SK-N-SH (cell line): ENCODE measurements around the gene NPW. TPM values are rescaled to one million over a fixed set of nuclear protein-coding genes. Genes with fewer than 3 reads are reported as not detected.

Source experiments
- CTCF ChIA-PET: fragments of 300-600, 350-600 bp; formaldehyde crosslinking; extraction: SDS; loops from one replicate; lab custom pipeline; 2021; lab: Yijun Ruan, JAX
- POLR2A ChIA-PET: fragments of 350-600 bp; sonication (Branson Sonifier 250); formaldehyde crosslinking; extraction: SDS; loops from one replicate; lab custom pipeline; 2020; ENCODE audit warnings: antibody characterized with exemption, inconsistent platforms; lab: Yijun Ruan, JAX
- DNase-seq: peaks from one replicate; pipeline ENCODE4 v3.0.0; 2012
- H2AFZ ChIP-seq: fragments of 200-600 bp; sonication (generic); 2 replicates; pipeline ENCODE4 v1.8.1; 2016; ENCODE audit warnings: antibody characterized with exemption, mild to moderate bottlenecking, low read depth
- H3F3A ChIP-seq: fragments of 200-600 bp; sonication (generic); replicated peaks from 2 replicates; pipeline ENCODE3; 2016; ENCODE audit warnings: antibody characterized with exemption, mild to moderate bottlenecking; ENCODE audit not compliant: insufficient read depth
- H3K27ac ChIP-seq, 2 experiments: fragments of 200-500 bp in 1 of 2; fragments of 200-600 bp in 1 of 2; sonication (Bioruptor generic) in 1 of 2; sonication (generic), shearing (Covaris generic) in 1 of 2; 2 replicates each; pipeline versions ENCODE4 v1.5.1 to v1.6.1; 2014 to 2016; ENCODE audit warnings: low read depth in 2 of 2, inconsistent platforms in 1 of 2, low read length in 1 of 2, mild to moderate bottlenecking in 1 of 2, mixed read lengths in 1 of 2
- H3K27me3 ChIP-seq: fragments of 200-600 bp; sonication (generic), shearing (Covaris generic); 2 replicates; pipeline ENCODE4 v1.6.1; 2016; ENCODE audit warnings: mixed run types; ENCODE audit not compliant: insufficient read depth
- H3K36me3 ChIP-seq, 2 experiments: fragments of 200-500 bp in 1 of 2; fragments of 200-600 bp in 1 of 2; sonication (Bioruptor generic) in 1 of 2; sonication (generic) in 1 of 2; replicated peaks in 1 of 2; 2 replicates each; pipeline versions ENCODE3 to v1.5.1; 2014 to 2016; ENCODE audit warnings: low read length in 1 of 2, mild to moderate bottlenecking in 1 of 2; ENCODE audit not compliant: insufficient read depth in 2 of 2, control insufficient read depth in 1 of 2
- H3K4me1 ChIP-seq, 2 experiments: fragments of 200-500 bp in 1 of 2; fragments of 200-600 bp in 1 of 2; sonication (Bioruptor generic) in 1 of 2; sonication (generic), shearing (Covaris generic) in 1 of 2; 2 replicates each; pipeline versions ENCODE4 v1.5.1 to v1.6.1; 2014 to 2016; ENCODE audit warnings: low read depth in 1 of 2, low read length in 1 of 2, mixed run types in 1 of 2; ENCODE audit not compliant: insufficient read depth in 2 of 2, control insufficient read depth in 1 of 2
- H3K4me2 ChIP-seq: fragments of 200-600 bp; sonication (generic), shearing (Covaris generic); 2 replicates; pipeline ENCODE4 v1.6.1; 2017; ENCODE audit warnings: mixed run types
- H3K4me3 ChIP-seq, 2 experiments: fragments of 200-500 bp in 1 of 2; fragments of 200-600 bp in 1 of 2; sonication (Bioruptor generic) in 1 of 2; sonication (generic), shearing (Covaris generic) in 1 of 2; 2 replicates each; pipeline versions ENCODE4 v1.5.1 to v1.8.1; 2014 to 2016; ENCODE audit warnings: low read depth in 2 of 2, inconsistent platforms in 1 of 2, low read length in 1 of 2, mild to moderate bottlenecking in 1 of 2, mixed read lengths in 1 of 2, moderate library complexity in 1 of 2
- H3K79me2 ChIP-seq: fragments of 200-600 bp; sonication (generic); 2 replicates; pipeline ENCODE4 v1.8.1; 2017; ENCODE audit warnings: mild to moderate bottlenecking; ENCODE audit not compliant: insufficient read depth
- H3K9ac ChIP-seq: fragments of 200-600 bp; sonication (generic); 2 replicates; pipeline ENCODE4 v1.6.1; 2017; ENCODE audit warnings: mixed run types
- H3K9me2 ChIP-seq: fragments of 200-600 bp; sonication (generic); 2 replicates; pipeline ENCODE4 v1.6.1; 2017; ENCODE audit warnings: mixed run types
- H3K9me3 ChIP-seq: fragments of 200-600 bp; sonication (generic); 2 replicates; pipeline ENCODE4 v1.6.1; 2017; ENCODE audit warnings: mixed run types, mild to moderate bottlenecking, moderate library complexity
- H4K20me1 ChIP-seq: fragments of 200-600 bp; sonication (generic); 2 replicates; pipeline ENCODE4 v1.6.1; 2017; ENCODE audit warnings: mild to moderate bottlenecking, mixed run types; ENCODE audit not compliant: insufficient read depth
- CHD2 ChIP-seq: fragments of 150-350 bp; IDR thresholded peaks from 2 replicates; pipeline ENCODE4 v1.6.1; 2018; ENCODE audit warnings: low read length; ENCODE audit not compliant: partially characterized antibody
- ELF1 ChIP-seq: IDR thresholded peaks from 2 replicates; pipeline ENCODE4 v1.4.0; 2012
- GATA2 ChIP-seq: sonication (generic); formaldehyde crosslinking; IDR thresholded peaks from 2 replicates; pipeline ENCODE4 v1.5.0; 2020; ENCODE audit warnings: mild to moderate bottlenecking, missing genetic modification reagents
- NFIC ChIP-seq: IDR thresholded peaks from 2 replicates; pipeline ENCODE4 v1.4.0; 2012; ENCODE audit warnings: borderline replicate concordance
- NRF1 ChIP-seq: IDR thresholded peaks from 2 replicates; pipeline ENCODE4 v1.6.1; 2012; ENCODE audit warnings: low read depth, mild to moderate bottlenecking, low read length
- POLR2AphosphoS5 ChIP-seq: IDR thresholded peaks from 2 replicates; pipeline ENCODE4 v1.6.1; 2012; ENCODE audit warnings: low read depth, low read length
- RAD21 ChIP-seq: IDR thresholded peaks from 2 replicates; pipeline ENCODE4 v1.6.1; 2012; ENCODE audit warnings: mild to moderate bottlenecking, low read length
- RCOR1 ChIP-seq: fragments of 150-350 bp; IDR thresholded peaks from 2 replicates; pipeline ENCODE4 v1.6.1; 2017; ENCODE audit warnings: antibody characterized with exemption, low read length
- SMC3 ChIP-seq: IDR thresholded peaks from 2 replicates; pipeline ENCODE4 v1.6.1; 2012; ENCODE audit warnings: low read depth, low read length, improper control_type of control experiment
- TAF1 ChIP-seq: IDR thresholded peaks from 2 replicates; pipeline ENCODE4 v1.6.1; 2012; ENCODE audit warnings: low read depth, mild to moderate bottlenecking, low read length, moderate library complexity, borderline replicate concordance
- TEAD4 ChIP-seq: IDR thresholded peaks from 2 replicates; pipeline ENCODE4 v1.4.0; 2012; ENCODE audit warnings: mild to moderate bottlenecking, borderline replicate concordance; ENCODE audit not compliant: insufficient read depth
- WGBS: methylation state at CpG from one replicate; pipeline ENCODE4 v1.1.6; 2017; ENCODE audit warnings: low lambda C conversion rate; 5-methylcytosine and 5-hydroxymethylcytosine counted together
- polyA plus RNA-seq, 3 experiments: library from polyadenylated mRNA; depleted of rRNA; stranded (reverse); fragments of >200 nt; gene quantifications; 2 replicates each; pipeline ENCODE4 v1.2.3, GENCODE V29; 2012
- TF ChIP-seq, protein P1 (sequence below): IDR thresholded peaks from 2 replicates; pipeline ENCODE4 v1.6.1; 2012; ENCODE audit warnings: mild to moderate bottlenecking, low read depth, low read length, moderate library complexity
- TF ChIP-seq, protein P2 (sequence below): fragments of 200-600 bp; sonication (generic); IDR thresholded peaks from 2 replicates; pipeline ENCODE4 v1.6.1; 2017; ENCODE audit warnings: antibody characterized with exemption, mild to moderate bottlenecking, moderate library complexity
- TF ChIP-seq, protein P3 (sequence below): fragments of 150-350 bp; IDR thresholded peaks from 2 replicates; pipeline ENCODE4 v1.6.1; 2016; ENCODE audit warnings: mild to moderate bottlenecking, low read depth, low read length
- TF ChIP-seq, protein P4 (sequence below): IDR thresholded peaks from 2 replicates; pipeline ENCODE4; 2012

NPW gene
- polyA plus RNA-seq, 1 of the 3 experiments (the other 2 are of a cell fraction) = 1.1 TPM

DNA sequence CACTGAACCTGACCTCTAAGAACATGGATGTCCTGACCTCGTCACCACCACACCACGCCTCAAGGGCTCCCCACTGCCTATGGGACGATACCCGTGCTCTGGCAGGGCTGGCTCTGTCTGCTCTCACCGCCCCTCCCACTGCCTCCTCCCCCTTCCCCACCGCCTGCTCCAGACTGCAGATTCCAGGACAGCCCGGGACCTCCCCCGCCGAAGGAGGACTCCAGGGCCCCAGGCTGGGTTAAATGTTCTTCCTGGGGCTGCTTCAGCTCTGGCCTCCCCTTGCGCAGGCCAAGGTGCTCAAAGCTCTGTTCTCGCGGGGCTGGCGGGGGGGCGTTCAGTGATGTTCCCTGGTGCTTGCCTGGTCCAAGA, 3.1 kb downstream of the NPW start:
- no peaks in the 10 kb centered on the region for H3K9me3 ChIP-seq
- no peaks in the 10 kb centered on the region for H3K9me2 ChIP-seq
- peak; percentile 88 for DNase-seq
- peak overlapping the region; percentile 93 for H2AFZ ChIP-seq
- ChIA-PET CTCF (interaction anchor here (0.6 to 6.5 kb wide), 29 partner anchors 9 to 214 kb away, joined by 3 to 68 read pairs (median 6); partner anchors contain the start of genes DNASE1L2, NTHL1, PKD1 and RAB26), POLR2A (interaction anchor here (0.7 to 1.5 kb wide), 4 partner anchors 19 to 133 kb away, joined by 3 to 6 read pairs (median 4); partner anchors contain the start of genes NTHL1, RPS2, TRAF7 and TSC2)
- peaks cover 9% of the 10 kb centered on the region for H3F3A ChIP-seq
- 5% methylated on average over 14 of the region's 14 CpGs for WGBS
- peaks cover 4% of the 10 kb centered on the region; the same call in 1 of the 2 replicates for H3K27me3 ChIP-seq
- peak overlapping the region; percentile 59; the same call in 1 of the 2 replicates for H3K9ac ChIP-seq
- H3K27ac ChIP-seq = peak overlapping the region; percentile 65 to 86
- H3K4me2 ChIP-seq = peak overlapping the region; percentile 97
- peaks cover 8% of the 10 kb centered on the region; the same call in 1 of the 2 replicates for H3K79me2 ChIP-seq
- peaks cover under 1 to 22% of the 10 kb centered on the region in 2 experiments; a peak in 2 of 4 replicates for H3K4me1 ChIP-seq
- TF ChIP-seq RAD21 = no peak
- peak; percentile 18 for TF ChIP-seq CHD2
- no peak for TF ChIP-seq ELF1
- TF ChIP-seq GATA2 (CRISPR knock-in tag) = no peak
- no peak for TF ChIP-seq NFIC
- TF ChIP-seq, protein P1, sequence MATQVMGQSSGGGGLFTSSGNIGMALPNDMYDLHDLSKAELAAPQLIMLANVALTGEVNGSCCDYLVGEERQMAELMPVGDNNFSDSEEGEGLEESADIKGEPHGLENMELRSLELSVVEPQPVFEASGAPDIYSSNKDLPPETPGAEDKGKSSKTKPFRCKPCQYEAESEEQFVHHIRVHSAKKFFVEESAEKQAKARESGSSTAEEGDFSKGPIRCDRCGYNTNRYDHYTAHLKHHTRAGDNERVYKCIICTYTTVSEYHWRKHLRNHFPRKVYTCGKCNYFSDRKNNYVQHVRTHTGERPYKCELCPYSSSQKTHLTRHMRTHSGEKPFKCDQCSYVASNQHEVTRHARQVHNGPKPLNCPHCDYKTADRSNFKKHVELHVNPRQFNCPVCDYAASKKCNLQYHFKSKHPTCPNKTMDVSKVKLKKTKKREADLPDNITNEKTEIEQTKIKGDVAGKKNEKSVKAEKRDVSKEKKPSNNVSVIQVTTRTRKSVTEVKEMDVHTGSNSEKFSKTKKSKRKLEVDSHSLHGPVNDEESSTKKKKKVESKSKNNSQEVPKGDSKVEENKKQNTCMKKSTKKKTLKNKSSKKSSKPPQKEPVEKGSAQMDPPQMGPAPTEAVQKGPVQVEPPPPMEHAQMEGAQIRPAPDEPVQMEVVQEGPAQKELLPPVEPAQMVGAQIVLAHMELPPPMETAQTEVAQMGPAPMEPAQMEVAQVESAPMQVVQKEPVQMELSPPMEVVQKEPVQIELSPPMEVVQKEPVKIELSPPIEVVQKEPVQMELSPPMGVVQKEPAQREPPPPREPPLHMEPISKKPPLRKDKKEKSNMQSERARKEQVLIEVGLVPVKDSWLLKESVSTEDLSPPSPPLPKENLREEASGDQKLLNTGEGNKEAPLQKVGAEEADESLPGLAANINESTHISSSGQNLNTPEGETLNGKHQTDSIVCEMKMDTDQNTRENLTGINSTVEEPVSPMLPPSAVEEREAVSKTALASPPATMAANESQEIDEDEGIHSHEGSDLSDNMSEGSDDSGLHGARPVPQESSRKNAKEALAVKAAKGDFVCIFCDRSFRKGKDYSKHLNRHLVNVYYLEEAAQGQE = no peak
- TF ChIP-seq RCOR1 = no peak; the same call in none of the 2 replicates
- TF ChIP-seq TAF1 = 0 out of 2 replicates have a peak, but pooled peaks have one; percentile 5
- TF ChIP-seq NRF1 = peak; percentile 27; the same call in 1 of the 2 replicates
- no peaks in the 10 kb centered on the region for H3K36me3 ChIP-seq
- peak overlapping the region; percentile 40 to 65 for H3K4me3 ChIP-seq
- H4K20me1 ChIP-seq = peaks cover 1% of the 10 kb centered on the region; the same call in 1 of the 2 replicates

DNA sequence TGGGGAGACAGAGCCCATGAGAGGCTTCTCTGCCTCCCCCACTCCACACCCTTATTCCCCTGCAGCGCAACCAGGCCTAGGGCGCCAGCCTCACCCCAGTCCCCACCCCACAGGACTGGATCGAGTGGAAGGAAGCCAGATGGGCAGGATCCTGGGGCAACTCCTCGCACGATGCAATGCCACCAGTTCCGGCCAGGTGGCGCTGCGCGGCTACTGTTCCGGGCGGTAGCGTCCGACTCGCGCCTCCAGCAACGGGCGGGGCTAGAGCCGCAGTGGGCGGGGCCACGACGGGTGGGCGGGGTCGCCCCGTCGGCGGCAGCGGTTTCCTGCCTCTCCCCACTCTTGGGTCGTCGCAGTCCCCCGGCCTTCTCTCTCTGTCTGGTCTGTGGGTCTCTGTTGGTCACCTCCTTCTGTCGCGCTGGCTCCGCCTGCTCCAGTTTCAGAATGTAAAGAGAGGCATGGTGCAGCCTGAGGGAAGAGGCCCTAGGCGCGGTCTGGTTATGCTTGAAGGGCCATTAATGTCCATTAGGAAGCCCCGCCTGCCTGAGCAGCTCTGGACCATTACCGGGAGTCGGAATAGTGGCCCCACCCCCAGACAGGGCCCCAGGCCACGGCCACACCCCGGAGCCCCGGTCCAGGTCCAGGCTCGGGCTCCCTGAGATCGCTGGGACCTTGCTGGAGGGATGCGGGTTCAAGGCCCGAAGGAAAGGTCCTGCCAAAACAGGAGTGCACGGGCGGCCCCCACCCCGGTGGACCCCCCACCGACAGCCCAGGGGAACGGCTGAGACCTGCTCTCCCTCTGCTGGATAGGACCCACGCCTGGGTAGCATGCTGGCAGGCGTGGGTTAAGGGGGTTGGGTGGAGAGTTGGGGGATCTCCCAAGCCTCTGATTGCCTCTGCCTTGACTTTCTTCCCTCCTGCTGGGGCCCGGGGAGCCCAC, 3.8 kb downstream of the NPW start:
- peaks cover 4% of the 10 kb centered on the region; the same call in 1 of the 2 replicates for H3K27me3 ChIP-seq
- H3K9me2 ChIP-seq = no peaks in the 10 kb centered on the region
- H4K20me1 ChIP-seq = peaks cover 8% of the 10 kb centered on the region; the same call in 1 of the 2 replicates
- POLR2A ChIA-PET = interaction anchor here (0.7 to 1.5 kb wide), 4 partner anchors 19 to 132 kb away, joined by 3 to 6 read pairs (median 4); partner anchors contain the start of genes NTHL1, RPS2, TRAF7 and TSC2
- peaks cover 14% of the 10 kb centered on the region; the same call in 1 of the 2 replicates for H3K79me2 ChIP-seq
- H3F3A ChIP-seq = peaks cover 9% of the 10 kb centered on the region
- peak overlapping the region; percentile 65 to 86 for H3K27ac ChIP-seq
- H3K4me1 ChIP-seq = peaks cover 7 to 29% of the 10 kb centered on the region in 2 experiments; a peak in 2 of 4 replicates
- DNase-seq = peak; percentile 97
- H3K36me3 ChIP-seq = no peaks in the 10 kb centered on the region
- no peaks in the 10 kb centered on the region for H3K9me3 ChIP-seq
- peak overlapping the region; percentile 59; the same call in 1 of the 2 replicates for H3K9ac ChIP-seq
- WGBS = 32% methylated on average over 26 of the region's 53 CpGs
- H3K4me2 ChIP-seq = peak overlapping the region; percentile 97
- CTCF ChIA-PET = interaction anchor here (0.6 to 6.5 kb wide), 36 partner anchors 9 to 460 kb away, joined by 3 to 68 read pairs (median 5); partner anchors contain the start of genes NTHL1, PKD1, RAB26 and SYNGR3
- H2AFZ ChIP-seq = peak overlapping the region; percentile 93
- peak overlapping the region; percentile 40 to 65 for H3K4me3 ChIP-seq
- TF ChIP-seq POLR2AphosphoS5 (peak; percentile 45; the same call in 1 of the 2 replicates), SMC3 (peak; percentile 94), TEAD4 (no peak), RCOR1 (peak; percentile 24; the same call in 1 of the 2 replicates)
- TF ChIP-seq, protein P2, sequence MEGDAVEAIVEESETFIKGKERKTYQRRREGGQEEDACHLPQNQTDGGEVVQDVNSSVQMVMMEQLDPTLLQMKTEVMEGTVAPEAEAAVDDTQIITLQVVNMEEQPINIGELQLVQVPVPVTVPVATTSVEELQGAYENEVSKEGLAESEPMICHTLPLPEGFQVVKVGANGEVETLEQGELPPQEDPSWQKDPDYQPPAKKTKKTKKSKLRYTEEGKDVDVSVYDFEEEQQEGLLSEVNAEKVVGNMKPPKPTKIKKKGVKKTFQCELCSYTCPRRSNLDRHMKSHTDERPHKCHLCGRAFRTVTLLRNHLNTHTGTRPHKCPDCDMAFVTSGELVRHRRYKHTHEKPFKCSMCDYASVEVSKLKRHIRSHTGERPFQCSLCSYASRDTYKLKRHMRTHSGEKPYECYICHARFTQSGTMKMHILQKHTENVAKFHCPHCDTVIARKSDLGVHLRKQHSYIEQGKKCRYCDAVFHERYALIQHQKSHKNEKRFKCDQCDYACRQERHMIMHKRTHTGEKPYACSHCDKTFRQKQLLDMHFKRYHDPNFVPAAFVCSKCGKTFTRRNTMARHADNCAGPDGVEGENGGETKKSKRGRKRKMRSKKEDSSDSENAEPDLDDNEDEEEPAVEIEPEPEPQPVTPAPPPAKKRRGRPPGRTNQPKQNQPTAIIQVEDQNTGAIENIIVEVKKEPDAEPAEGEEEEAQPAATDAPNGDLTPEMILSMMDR = peak; percentile 89
- TF ChIP-seq, protein P3, sequence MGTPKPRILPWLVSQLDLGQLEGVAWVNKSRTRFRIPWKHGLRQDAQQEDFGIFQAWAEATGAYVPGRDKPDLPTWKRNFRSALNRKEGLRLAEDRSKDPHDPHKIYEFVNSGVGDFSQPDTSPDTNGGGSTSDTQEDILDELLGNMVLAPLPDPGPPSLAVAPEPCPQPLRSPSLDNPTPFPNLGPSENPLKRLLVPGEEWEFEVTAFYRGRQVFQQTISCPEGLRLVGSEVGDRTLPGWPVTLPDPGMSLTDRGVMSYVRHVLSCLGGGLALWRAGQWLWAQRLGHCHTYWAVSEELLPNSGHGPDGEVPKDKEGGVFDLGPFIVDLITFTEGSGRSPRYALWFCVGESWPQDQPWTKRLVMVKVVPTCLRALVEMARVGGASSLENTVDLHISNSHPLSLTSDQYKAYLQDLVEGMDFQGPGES = no peak
- TF ChIP-seq, protein P4, sequence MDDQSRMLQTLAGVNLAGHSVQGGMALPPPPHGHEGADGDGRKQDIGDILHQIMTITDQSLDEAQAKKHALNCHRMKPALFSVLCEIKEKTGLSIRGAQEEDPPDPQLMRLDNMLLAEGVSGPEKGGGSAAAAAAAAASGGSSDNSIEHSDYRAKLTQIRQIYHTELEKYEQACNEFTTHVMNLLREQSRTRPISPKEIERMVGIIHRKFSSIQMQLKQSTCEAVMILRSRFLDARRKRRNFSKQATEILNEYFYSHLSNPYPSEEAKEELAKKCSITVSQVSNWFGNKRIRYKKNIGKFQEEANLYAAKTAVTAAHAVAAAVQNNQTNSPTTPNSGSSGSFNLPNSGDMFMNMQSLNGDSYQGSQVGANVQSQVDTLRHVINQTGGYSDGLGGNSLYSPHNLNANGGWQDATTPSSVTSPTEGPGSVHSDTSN = no peak
